Hepatic stellate cell (primary cell): ENCODE data around the gene TMEM175.
"Not testable (repeated sequence)": the region's sequence is repeated elsewhere in the genome, so short reads cannot be mapped to it uniquely, and the experiment has no call there.

Source experiments
- DNase-seq: peaks from one replicate; pipeline ENCODE4 v3.0.0; 2011; ENCODE audit warnings: low spot score

Gene TMEM175

GRCh38 chr4:991451-992296 lies 59.4 kb downstream of the TMEM175 start:
- no peak for DNase-seq

GRCh38 chr4:992297-993110 lies 60.2 kb downstream of the TMEM175 start:
- DNase-seq = peak; percentile 74

GRCh38 chr4:993111-994029 lies 61.1 kb downstream of the TMEM175 start, which contains the start of gene SLC26A1:
Gene SLC26A1 (minus strand): TSS chr4:993404. CDS start chr4:991703, 1,701 bp downstream.
- no peak for DNase-seq

- no peak for DNase-seq
Measured at GRCh38 chr4:995311-996026, 63.2 kb downstream of the TMEM175 start.

GRCh38 chr4:996030-996996 lies 64.1 kb downstream of the TMEM175 start:
- no peak for DNase-seq

- no peak for DNase-seq
Measured at GRCh38 chr4:996997-997374, 64.7 kb downstream of the TMEM175 start.

- peak; percentile 54 for DNase-seq
Measured at GRCh38 chr4:997375-998071, 65.3 kb downstream of the TMEM175 start.

- no peak for DNase-seq
Measured at GRCh38 chr4:998096-998691, 65.9 kb downstream of the TMEM175 start.

GRCh38 chr4:999240-999863 lies 67.1 kb downstream of the TMEM175 start:
- DNase-seq = not testable (repeated sequence)

GRCh38 chr4:999882-1000425 lies 67.7 kb downstream of the TMEM175 start:
- no peak for DNase-seq

GRCh38 chr4:1000686-1001260 lies 68.5 kb downstream of the TMEM175 start:
- DNase-seq = no peak

GRCh38 chr4:1001561-1002130 lies 69.4 kb downstream of the TMEM175 start:
- no peak for DNase-seq

- no peak for DNase-seq
Measured at GRCh38 chr4:1002131-1002630, 69.9 kb downstream of the TMEM175 start.

GRCh38 chr4:1002631-1003251 lies 70.5 kb downstream of the TMEM175 start:
- no peak for DNase-seq

GRCh38 chr4:1003271-1004070 lies 71.2 kb downstream of the TMEM175 start:
- DNase-seq = no peak

GRCh38 chr4:1004071-1004418 lies 71.8 kb downstream of the TMEM175 start:
- no peak for DNase-seq
